ENCODE measurements around the gene KCNAB2.

GRCh38 chr1:6123083-6123482 lies 77.4 kb downstream of the KCNAB2 start:
- TF ChIP-seq ELF1 (IDR thresholded peaks at IDR 0.05) (no peak), CTCF (IDR thresholded peaks at IDR 0.05) (no peak), EP300 (IDR thresholded peaks at IDR 0.05; ENCODE audit: borderline replicate concordance in 1 of 2, low read depth in 1 of 2, low read length in 1 of 2) (no peak), GABPA (IDR thresholded peaks at IDR 0.05; ENCODE audit: low read depth) (no peak), CHD2 (IDR thresholded peaks at IDR 0.05; ENCODE audit: low read length, partially characterized antibody) (no peak), EZH2phosphoT487 (IDR thresholded peaks at IDR 0.05; ENCODE audit: borderline replicate concordance, low read depth) (no peak), TEAD4 (IDR thresholded peaks at IDR 0.05; ENCODE audit: borderline replicate concordance, insufficient read depth) (no peak), REST (IDR thresholded peaks at IDR 0.05; ENCODE audit: low read depth, low read length) (no peak), POLR2AphosphoS5 (IDR thresholded peaks at IDR 0.05; ENCODE audit: low read depth, low read length) (no peak), SIN3A (IDR thresholded peaks at IDR 0.05; ENCODE audit: borderline replicate concordance, low read depth, low read length) (no peak), SMC3 (IDR thresholded peaks at IDR 0.05; ENCODE audit: low read depth, low read length) (no peak)
